Gastroesophageal sphincter (tissue), 3 donors: ENCODE data around the gene NSRP1.

ENCODE experiments used
- CTCF ChIP-seq, 4 experiments: fragments of 200-600 bp in 2 of 4; fragments of 450-650 bp in 2 of 4; sonication (generic) in 1 of 4; IDR thresholded peaks; one replicate each; pipeline ENCODE4 v1.5.1; 2017 to 2019; ENCODE audit warnings: antibody characterized with exemption in 4 of 4, mild to moderate bottlenecking in 2 of 4, moderate library complexity in 2 of 4
- POLR2AphosphoS5 ChIP-seq: sonication (generic); formaldehyde crosslinking; IDR thresholded peaks from one replicate; pipeline ENCODE4 v1.6.1; 2017; ENCODE audit warnings: antibody characterized with exemption

DNA sequence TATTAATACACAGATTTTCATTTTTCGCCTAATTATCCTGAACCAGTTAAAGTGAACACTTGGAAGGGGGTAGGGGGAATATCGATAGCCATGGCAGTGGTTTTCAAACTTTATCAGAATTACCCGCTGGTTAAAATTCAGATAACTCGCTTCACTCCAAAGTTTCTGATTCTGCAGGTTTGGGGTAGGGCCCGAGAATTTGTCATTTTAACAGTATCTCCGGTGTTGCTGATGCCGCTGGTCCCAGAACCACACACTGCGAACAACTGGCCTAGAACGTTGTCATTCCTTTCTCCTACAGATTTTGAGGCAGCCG is 313 bp upstream of the NSRP1 start:
- TF ChIP-seq POLR2AphosphoS5 (no peak), CTCF (IDR thresholded peaks at IDR 0.05) (no peak)
